GM18873 (cell line): ENCODE data around the gene ABCB9.

Source experiments
- ATAC-seq: cut with Tn5 transposase; IDR thresholded peaks from one replicate; pipeline ENCODE4 v1.9.1; 2021; ENCODE audit warnings: mild to moderate bottlenecking, moderate library complexity, moderate number of reproducible peaks; ENCODE audit not compliant: unreplicated experiment, low FRiP score

Gene ABCB9

GRCh38 chr12:122966743-122967550 lies 684 bp upstream of the ABCB9 start:
- no peak for ATAC-seq

GRCh38 chr12:122965321-122965751 lies 927 bp downstream of the ABCB9 start:
- ATAC-seq: no peak

- ATAC-seq: no peak
Observed at GRCh38 chr12:122964439-122965257, 1.6 kb downstream of the ABCB9 start.

GRCh38 chr12:122963941-122964265 lies 2.4 kb downstream of the ABCB9 start:
- no peak for ATAC-seq

GRCh38 chr12:122961531-122962329 lies 4.5 kb downstream of the ABCB9 start:
- no peak for ATAC-seq

- ATAC-seq: no peak
Observed at GRCh38 chr12:122960193-122960569, 6.1 kb downstream of the ABCB9 start.

GRCh38 chr12:122959566-122960192 lies 6.6 kb downstream of the ABCB9 start:
- ATAC-seq: no peak

- ATAC-seq: no peak
Observed at GRCh38 chr12:122958198-122958888, 7.9 kb downstream of the ABCB9 start.

- ATAC-seq: no peak
Observed at GRCh38 chr12:122956035-122956434, 10.2 kb downstream of the ABCB9 start.

- no peak for ATAC-seq
Observed at GRCh38 chr12:122955156-122955555, 11.1 kb downstream of the ABCB9 start.

GRCh38 chr12:122951979-122952892 lies 14.0 kb downstream of the ABCB9 start:
- no peak for ATAC-seq

GRCh38 chr12:122951406-122951805 lies 14.9 kb downstream of the ABCB9 start:
- no peak for ATAC-seq

- ATAC-seq: no peak
Observed at GRCh38 chr12:122949816-122950675, 16.2 kb downstream of the ABCB9 start.

- ATAC-seq: no peak
Observed at GRCh38 chr12:122949405-122949804, 16.9 kb downstream of the ABCB9 start.

GRCh38 chr12:122948605-122949004 lies 17.7 kb downstream of the ABCB9 start:
- ATAC-seq: no peak

GRCh38 chr12:122947352-122947792 lies 18.9 kb downstream of the ABCB9 start:
- no peak for ATAC-seq

GRCh38 chr12:122946690-122947341 lies 19.4 kb downstream of the ABCB9 start:
- ATAC-seq: no peak
